HG02884 (cell line): ENCODE measurements around the gene WRNIP1.

Experiments
- ATAC-seq: cut with Tn5 transposase; IDR thresholded peaks from one replicate; pipeline ENCODE4 v1.9.1; 2021; ENCODE audit warnings: mild to moderate bottlenecking, moderate library complexity; ENCODE audit not compliant: unreplicated experiment

Gene WRNIP1

DNA sequence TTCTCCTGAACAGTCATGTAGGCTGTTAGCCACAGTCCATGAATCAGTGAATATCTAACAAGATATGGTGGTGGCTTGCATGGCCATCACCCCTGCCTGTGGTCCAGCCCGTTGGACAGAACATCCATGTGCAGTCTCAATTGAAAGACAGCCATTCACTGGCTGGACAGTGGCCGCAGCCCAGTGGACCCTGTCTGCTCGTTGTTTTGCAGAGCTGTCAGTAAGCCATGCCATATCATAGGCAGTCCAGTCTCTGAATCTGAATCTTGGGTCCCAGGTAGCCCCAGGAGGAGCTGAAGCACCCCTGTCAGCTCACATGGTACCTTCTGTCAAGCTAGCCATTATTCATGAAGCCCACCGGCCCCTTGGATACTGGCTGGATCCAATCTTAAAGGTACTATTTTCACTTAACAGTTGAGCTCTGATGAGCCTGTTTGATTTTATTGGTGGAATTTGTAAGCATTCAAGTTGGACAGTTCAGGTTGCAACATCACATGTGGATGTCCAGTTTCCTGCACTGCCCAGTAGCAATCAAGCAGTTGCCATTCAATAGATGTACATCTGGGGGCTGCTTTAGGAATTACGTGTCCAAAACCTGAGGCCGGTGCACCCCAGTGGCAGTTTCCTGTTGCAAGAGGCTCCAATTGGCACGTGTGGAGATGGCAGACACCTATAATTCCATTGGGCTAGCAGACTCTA lies 38.7 kb downstream of the WRNIP1 start:
- no peak for ATAC-seq

DNA sequence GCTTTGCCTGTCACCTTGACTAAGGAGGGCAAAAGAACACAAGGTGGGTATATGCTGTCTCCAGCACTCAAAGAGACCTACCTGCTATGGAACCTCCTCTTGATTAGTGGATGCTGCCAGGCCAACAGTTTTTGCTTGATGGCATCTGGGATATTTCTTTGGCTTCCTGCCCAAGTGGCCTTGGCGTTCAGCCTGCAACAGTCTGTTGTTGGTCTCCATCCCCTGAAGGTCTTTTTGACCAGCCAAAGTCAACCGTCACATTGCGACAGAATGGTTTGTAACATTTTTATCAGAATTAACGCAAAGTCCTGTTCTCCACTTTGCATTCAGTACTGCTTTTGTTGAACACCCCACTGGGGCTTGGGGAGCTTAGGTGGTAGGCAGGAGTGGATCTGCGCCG lies 39.3 kb downstream of the WRNIP1 start:
- ATAC-seq, result no peak

DNA sequence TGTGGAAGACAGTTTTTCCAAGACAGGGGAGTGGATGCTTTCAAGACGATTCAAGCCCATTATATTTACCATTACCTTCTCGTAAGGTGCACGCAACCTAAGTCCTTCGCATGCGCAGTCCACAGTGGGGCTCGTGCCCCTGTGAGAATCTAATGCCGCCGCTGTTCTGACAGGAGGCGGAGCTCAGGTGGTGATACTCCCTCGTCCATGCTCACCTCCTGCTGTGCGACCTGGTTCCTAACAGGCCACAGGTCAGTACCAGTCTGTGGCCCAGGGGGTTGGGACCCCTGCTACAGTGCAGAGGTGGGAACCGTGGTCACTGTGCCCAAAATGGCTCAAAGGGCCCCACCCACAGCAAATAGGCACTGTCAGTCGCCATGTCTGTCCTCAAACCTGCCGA lies 39.8 kb downstream of the WRNIP1 start:
- ATAC-seq, result no peak

DNA sequence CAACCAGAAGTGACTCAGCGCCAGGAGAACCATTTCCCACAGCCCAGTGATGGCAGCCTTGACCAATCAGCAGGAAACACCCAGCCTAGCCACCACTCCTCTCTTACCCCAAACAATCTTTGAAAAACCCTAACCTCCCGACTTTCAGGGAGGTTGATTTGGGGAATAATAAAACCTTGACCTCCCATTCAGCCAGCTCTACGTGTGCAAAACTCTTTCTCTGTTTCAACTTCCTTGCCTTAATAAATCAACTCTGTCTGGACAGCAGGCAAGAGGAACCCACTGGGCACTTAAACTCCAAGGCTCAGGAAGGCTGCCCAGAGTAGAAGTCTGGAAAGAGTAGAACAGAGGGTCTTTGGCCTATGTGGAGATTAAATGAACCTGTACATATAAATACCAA lies 41.5 kb downstream of the WRNIP1 start:
- ATAC-seq, result no peak

DNA sequence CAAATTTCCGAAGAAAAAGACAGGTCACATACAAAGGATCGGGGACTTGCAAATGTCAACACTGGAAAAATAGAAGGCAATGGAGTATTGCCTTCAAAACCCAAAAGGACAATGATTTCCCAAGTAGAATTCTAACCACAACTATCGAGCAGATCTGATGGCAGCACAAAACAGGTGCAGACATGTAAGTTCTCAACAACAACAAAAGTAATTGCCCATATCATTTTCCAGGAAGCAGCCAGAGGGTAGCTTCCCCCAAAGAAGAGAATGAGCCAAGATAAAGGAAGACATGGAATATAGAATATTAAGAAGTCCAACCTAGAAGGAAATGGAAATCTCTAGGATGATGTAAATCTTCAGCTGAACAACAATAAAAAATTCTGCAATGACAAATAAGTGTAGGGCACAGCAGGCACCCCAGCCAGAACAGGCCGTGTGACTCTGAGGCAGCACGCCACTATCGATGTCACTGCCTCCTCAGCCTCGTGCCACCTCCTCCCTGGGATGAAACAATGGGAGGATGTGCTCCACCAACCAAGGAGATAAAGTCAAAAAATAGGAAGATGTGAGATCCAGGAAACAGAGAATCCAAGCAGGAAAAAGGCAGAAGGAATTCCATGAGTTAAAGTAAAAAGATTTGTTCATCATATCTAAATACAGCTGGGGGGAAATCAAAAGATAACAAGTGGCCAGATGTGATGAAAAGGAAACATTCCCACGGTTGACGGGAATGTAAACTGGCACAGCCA lies 42.3 kb downstream of the WRNIP1 start:
- ATAC-seq, result no peak

DNA sequence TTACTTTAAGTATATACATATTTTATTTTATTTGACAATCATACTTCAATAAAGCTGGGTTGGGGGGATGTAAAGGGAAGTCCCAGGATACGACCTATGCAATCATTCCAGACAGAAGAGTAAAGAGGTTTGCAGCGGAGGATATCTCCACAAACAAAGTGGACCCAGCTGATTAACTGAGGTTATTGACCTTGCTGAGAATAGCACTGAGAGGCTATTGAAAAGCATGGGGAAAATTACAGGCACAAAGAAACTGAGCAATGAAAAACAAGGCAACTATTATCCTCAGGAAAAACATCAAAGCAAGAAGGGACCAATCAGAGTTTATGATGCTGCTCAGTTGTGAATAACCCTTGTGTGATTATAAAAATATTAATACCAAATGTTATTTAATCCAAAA lies 43.8 kb downstream of the WRNIP1 start:
- no peak for ATAC-seq

DNA sequence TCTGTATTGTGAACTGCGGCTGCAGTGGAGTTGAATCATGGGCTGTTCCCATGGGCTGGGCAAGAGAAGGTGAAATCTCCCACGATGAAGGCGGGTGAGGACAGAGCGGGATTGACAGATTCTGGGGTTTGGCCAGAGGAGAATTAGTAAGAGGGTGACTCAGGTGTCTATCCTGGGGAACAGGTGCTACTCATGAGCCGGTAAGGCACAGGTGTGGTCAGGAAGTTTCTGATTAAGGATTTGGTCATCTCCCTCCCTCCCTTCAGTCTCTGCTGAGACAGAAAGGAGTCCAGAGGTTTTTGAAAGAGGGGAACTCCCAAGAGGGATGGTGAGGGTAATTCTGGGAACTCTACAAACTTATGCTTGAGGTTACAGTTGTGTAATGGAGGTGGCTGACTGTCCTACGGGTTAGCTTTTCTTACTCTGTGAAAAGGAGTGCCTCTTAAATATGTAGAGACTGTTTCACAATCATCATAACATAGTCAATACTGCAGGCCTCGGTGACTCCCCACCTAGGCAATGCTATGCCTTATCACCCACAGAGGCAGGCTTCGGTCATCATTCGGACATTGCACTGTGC lies 45.0 kb downstream of the WRNIP1 start:
- no peak for ATAC-seq

DNA sequence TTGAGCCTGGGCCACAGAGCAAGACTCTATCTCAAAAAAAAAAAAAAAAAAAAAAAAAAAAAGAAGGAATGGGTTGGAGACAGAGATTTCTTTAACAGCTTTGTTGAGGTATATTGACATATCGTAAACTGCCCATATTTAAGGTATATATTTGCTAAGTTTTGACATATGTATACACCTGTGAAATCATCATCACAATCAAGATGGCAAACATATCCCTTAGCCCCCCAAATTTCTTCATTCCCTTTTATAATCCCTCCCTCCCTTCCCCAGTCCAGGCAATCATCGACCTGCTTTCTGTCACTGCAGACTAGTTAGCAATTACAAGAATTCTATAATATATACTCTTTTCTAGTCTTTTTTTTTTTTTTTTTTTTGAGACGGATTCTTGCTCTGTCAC lies 47.5 kb downstream of the WRNIP1 start:
- no peak for ATAC-seq

DNA sequence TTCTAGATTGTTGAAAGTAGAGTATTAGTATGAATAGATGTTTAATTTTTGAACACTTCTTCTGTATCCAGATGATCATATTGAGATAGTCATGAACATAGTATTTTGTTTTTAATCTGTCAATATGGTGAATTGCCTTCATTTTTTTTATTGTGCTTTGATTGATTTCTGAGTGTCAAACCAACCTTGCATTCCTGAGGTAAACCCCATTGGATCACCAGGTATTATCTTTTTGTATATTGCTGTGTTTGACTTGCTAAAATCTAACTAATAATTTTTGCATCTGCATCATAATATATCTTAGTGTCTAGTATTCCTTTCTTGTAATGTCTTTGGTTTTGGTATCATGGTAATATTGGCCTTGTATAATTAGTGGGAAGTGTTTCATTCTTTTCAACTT lies 51.0 kb downstream of the WRNIP1 start:
- ATAC-seq, result no peak

DNA sequence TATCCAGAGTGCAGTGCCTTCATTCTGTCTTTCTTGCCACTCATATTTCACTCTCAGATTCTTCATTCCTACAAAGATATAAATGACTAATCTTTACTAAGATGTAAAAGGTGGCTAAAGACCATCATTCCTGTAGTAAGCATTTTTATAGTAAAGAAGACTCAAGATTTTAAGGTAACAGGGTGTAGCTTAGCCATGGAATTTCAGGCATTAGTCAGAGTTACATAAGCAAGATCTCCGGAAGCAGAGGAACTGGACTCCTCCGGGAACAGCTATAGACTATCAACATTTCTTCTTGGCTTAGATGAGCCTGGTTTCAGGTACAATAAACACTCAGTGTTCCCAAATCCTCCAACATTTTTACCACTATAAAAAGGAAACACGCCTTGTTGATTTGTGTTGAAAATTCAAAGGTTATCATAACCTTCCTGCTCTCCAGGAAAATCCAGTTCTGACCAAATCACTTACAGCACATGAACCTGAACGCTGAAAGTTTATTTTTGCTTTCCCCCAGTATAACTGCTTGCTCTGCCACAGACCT lies 52.8 kb downstream of the WRNIP1 start:
- no peak for ATAC-seq

DNA sequence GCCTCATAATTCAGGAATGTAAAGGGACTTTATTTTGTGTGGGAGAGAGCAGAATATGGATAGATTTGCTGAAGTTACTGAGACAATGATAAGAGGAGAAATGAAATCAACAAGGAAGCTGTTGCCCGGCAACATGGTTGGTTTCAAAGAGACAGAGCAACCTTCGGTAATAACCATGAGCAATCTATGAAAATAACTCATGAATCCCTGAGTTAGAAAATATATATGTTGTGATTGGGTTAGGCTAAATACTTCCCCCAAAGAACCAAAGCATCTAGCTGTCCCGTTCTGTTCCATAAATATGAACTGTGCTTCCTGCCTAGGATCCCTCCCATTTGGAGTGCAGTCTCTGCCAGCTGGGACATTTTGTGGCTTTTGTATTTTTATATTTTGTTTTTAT lies 53.4 kb downstream of the WRNIP1 start:
- no peak for ATAC-seq

DNA sequence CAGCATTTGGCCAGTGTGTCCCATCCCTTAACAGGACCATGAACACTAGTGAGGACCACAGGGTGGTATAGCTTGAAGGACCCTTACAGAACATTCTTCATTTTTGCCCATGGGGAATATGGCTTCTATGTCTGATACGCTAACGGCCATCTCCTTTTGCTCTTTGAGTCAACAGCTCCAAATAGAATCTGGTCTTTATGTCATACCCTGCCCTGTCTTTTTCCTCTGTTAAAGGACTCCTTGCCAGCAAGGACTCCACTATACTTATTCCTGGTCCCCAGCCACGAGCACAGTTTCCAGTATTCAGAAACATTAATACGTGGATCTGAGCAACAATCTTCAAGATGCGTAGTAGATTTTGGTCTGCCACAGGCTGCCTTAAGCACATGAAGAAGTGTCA lies 53.9 kb downstream of the WRNIP1 start:
- no peak for ATAC-seq

DNA sequence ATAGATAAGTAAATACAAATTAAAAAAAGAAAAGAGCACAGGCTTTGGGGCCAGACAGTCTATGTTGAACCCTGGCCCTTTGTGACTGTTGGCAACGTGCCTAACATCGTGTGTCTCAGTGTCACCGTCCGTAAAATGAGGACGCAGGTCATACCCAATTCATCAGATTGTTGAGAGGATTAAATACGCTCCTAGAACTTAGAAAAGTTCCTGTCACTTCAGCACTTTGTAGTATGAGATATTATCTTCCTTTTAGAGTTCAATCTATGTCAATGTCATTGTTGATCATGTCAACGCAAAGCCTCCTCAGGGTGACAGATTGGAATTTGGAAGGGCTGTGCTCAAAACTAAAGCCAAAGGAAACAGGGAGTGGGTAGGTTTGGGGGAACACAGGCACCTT lies 54.8 kb downstream of the WRNIP1 start:
- no peak for ATAC-seq

DNA sequence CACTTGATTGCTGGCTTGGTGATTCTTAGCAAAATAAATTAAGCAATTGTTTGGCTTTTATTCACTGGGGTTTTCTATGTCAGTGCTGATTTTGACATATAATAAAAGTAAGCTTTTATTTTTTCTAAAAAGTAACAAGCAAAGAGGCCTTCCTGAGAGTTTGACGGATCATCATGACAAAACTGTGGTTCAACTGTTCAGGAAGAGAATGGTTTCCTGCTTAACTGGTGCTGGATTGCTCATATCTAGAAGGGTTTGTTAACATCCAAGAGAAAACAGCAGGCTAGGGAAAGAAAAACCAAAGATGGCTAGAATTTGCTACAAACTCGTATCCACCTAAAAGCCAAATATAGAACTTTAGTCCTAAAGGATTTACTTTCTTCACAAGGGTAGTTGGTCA lies 55.2 kb downstream of the WRNIP1 start:
- no peak for ATAC-seq

DNA sequence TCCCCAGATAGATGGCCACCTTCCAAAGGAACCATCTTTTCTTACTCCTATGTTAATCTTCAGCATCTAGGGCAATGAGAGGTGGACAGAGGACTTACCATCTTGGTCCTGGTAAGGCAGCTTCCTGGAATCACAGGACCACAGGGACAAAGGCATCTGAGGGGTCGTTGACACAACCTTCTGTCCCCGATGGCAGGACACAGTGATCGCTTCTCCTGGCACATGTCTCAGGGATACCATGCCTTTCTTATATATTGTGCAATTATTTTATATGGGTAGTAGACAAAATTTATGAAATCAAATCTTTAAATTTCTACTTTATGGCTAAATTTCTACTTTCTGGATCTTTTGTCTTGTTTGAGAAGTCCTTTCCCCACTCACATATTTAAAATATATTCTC lies 56.4 kb downstream of the WRNIP1 start:
- ATAC-seq, result no peak

DNA sequence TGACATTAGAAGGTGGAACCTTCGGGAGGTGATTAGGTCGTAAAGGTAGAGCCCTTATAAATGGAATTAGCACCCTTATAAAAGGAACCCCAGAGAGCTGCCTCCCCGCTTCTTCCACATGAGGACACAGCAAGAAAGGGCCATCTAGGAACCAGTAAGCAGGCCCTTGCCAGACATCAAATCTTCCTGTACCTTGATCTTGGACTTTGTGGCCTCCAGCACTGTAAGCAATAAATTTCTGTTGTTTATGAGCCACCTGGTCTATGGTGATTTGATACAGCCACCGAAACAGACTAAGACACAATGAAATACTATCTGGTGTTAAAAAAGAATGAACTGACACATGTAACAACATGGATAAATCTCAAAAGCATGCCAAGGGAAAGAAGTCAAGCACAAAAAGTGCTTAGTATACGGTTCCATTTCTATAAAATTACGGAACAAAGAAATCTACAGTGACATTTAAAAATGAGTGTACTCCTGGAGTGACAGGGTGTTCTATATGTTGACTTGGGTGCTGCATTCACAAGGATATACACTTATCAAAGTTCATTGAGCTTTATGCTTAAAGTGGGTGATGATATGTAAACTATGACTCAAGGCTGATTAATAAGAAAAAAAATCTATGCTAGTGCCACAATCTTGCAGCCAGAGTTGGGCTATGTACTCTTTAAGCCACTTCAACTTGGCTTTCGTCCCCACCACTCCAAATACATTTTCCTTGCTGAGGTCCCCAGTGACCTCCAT lies 58.1 kb downstream of the WRNIP1 start:
- no peak for ATAC-seq

DNA sequence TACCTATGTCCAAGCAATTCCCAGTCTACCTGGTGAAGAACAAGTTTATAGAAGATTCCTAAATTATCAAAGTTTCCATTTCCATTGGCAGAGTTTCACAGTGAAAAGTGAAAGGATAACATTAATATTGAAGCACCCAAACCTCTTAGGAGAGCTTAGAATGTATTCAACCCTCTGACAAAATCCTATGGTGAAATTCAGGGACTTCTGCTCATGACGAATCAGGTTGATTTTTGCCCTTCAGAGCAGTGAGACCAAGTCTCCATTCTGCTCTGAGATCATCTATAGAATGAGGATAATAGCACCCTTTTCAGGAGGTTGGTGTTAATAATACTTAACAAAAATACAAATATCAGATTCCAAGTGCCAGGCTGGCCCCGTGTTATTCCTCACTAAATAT lies 60.9 kb downstream of the WRNIP1 start:
- ATAC-seq, result no peak

DNA sequence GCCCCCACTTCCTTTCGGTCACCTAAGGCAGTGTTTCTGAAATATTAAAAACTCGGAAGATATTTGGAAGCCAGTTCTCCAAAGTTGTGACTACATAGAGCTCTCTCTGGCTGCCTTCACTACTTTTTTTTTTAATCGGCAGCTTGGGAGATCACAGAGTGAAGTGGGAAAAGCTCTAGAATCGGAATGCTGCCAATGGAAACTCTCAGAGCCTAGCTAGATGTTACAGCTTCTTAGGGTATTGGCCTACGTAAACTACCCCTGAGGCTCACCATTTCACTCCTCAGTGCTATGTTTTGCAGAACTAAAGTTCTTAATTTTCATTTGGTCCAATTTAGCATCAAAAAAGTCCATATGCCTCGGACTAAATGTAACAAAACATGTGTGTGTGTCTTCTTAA lies 61.9 kb downstream of the WRNIP1 start:
- ATAC-seq, result no peak

DNA sequence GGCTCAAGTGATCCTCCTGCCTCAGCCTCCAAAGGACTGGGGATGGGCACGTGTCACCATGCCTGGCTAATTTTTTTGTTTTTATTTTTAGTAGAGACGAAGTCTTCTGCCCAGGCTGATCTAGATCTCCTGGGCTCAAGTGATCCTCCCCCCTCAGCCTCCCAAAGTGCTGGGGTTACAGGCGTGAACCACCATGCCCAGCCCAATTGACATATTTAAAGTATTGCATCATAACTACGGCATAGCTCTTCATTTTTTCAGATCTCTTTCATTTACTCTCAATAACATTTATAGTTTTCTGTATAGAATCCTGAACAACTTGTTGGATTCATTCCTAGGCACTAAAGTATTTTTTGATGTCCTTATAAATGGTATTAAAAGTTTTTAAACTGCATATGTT lies 63.4 kb downstream of the WRNIP1 start:
- ATAC-seq, result no peak

DNA sequence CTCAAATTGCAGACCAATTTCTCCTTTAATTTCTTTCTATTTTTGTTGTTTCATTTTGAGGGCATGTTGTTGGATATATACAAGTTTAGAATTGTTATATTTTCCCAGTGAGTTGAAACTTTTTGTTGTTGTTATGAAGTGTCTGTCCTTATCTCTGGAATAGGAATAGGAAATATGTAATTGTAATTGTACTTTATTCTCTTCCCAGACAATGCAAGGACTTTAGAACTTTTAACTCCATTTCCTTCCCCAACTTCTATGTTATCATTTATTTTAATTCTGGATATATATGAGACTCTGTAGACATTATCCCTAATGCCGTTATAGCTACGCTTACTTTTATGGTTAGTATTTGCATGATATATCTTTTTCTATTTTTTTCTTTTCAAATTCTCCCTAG lies 64.1 kb downstream of the WRNIP1 start:
- no peak for ATAC-seq

DNA sequence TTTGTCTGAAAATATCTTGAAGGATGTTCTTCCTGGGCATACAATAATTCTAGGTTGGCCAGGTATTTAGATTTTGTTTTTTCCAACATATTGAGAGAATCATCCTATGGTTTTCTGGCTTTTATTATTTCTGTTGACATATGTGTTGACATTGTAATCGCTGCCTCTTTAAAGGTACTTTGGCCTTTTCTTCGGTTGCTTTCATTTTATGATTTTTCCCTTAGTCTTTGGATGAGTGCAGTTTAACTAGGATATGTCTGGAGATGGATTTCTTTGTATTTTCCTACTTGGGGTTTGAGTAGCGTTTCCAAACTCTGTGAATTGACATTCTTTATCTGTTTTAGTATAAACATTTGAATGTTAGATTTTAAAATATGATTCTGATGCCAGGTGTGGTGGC lies 65.0 kb downstream of the WRNIP1 start:
- no peak for ATAC-seq
